ENCODE measurements around the gene SMAD2.
"Not testable (repeated sequence)": the region's sequence is repeated elsewhere in the genome, so short reads cannot be mapped to it uniquely, and the experiment has no call there.

GRCh38 chr18:47767198-47767597 lies 163.3 kb downstream of the SMAD2 start:
- TF ChIP-seq CTCF (conservative IDR thresholded peaks at IDR 0.05); EZH2 (IDR thresholded peaks at IDR 0.05; ENCODE audit: low read depth): not testable (repeated sequence)
